ENCODE data around the gene GTSF1L. TPM values are rescaled to one million over a fixed set of nuclear protein-coding genes. Genes with fewer than 3 reads are reported as not detected.

GTSF1L gene
- not detected for total RNA-seq

DNA sequence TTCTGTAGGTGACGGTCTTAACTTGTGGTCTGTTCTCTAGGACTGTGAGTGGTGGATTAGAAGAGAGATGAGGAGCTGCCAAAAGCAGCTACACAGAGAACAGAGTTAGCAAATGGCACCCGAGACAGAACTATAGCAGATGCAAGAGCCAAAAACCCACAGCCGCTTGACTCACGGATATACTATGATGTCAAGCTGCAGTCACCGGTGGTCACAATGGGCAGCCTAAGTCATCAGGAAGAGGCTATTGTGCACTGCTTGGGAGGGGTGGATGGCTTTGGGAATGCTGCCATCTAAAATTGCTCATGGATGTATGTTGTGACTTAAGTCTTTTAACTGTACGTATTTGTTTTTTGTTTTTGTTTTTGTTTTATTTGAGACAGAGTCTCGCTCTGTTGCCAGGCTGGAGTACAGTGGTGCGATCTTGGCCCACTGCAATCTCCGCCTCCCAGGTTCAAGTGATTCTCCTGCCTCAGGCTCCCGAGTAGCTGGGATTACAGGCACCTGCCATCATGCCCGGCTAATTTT is at the start of gene GTSF1L:
GTSF1L (minus strand) TSS at position 192 of the 528 bp plus-strand sequence. CDS start 308 bp downstream, outside the sequence.

Other genes starting within 250 kb of the GTSF1L start
- gene L3MBTL1, start 219.3 kb downstream of the GTSF1L start, total RNA-seq = 10 to 100 TPM; 11.0 to 13.8 TPM
- gene SGK2, start 168.0 kb downstream of the GTSF1L start, total RNA-seq = under 1 TPM; 0.33 to 0.34 TPM
- 10 to 100 TPM; 31.3 to 32.0 TPM for gene IFT52, start 136.1 kb downstream of the GTSF1L start, total RNA-seq
- 10 to 100 TPM in 1 of 2 donors, 1 to 10 TPM in 1; 8.3 to 27.6 TPM for gene MYBL2, start 59.9 kb downstream of the GTSF1L start, total RNA-seq
- under 1 TPM in 1 of 2 donors, not detected in 1; under 0.01 TPM for gene TOX2, start 187.8 kb upstream of the GTSF1L start, total RNA-seq